AG04449 (cell line): ENCODE data around the gene RPS17.
A peak's percentile ranks its signal among the peaks of the same experiment; 100 is the strongest.

ENCODE experiments used
- CTCF ChIA-PET: fragments of 350-600 bp; formaldehyde crosslinking; extraction: SDS; loops from one replicate; lab custom pipeline; 2021; ENCODE audit warnings: antibody characterized with exemption; lab: Yijun Ruan, JAX
- POLR2A ChIA-PET: fragments of 400-600, 350-600 bp; formaldehyde crosslinking; extraction: SDS; loops from one replicate; lab custom pipeline; 2020; ENCODE audit warnings: antibody characterized with exemption, inconsistent platforms; lab: Yijun Ruan, JAX
- DNase-seq: peaks from one replicate; pipeline ENCODE4 v3.0.0-alpha.2; 2010; ENCODE audit warnings: low read depth, low spot score
- H3K4me3 ChIP-seq: 2 replicates; pipeline ENCODE4 v1.5.1; 2011; ENCODE audit warnings: low read depth, mild to moderate bottlenecking, control low read depth, low read length
- TF ChIP-seq, protein P1 (sequence below): IDR thresholded peaks from one replicate; pipeline ENCODE4 v1.5.1; 2011; ENCODE audit warnings: mild to moderate bottlenecking, moderate library complexity, low read length, control low read depth, inconsistent platforms; ENCODE audit not compliant: insufficient read depth; ENCODE audit errors: missing control alignments

The RPS17 gene

DNA sequence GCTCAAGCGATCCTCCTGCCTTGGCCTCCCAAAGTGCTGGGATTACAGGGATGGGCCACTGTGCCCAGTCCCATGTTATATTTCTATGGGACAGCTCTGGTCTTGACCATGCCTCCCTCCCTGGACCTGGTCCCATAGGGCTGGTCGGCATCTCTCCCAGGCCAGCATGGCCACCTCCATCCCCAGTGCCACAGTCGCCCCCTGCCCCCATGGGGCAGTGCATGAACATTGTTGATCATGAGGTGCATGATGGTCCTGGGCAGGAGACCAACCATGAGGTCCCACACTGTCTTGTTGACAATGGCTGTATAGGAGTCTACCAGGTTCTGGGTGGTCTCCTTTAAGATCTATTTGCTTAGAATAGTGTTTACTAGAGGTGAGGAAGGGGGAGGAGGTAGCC is 6.5 kb downstream of the RPS17 start:
- H3K4me3 ChIP-seq, result no peak overlapping the region
- no peak for DNase-seq
- POLR2A ChIA-PET, result no interaction called here
- CTCF ChIA-PET, result interaction anchor here (1.1 to 1.6 kb wide), 2 partner anchors 469 to 477 kb away, joined by 4 to 5 read pairs; no protein-coding TSS in a partner anchor
- TF ChIP-seq, protein P1, sequence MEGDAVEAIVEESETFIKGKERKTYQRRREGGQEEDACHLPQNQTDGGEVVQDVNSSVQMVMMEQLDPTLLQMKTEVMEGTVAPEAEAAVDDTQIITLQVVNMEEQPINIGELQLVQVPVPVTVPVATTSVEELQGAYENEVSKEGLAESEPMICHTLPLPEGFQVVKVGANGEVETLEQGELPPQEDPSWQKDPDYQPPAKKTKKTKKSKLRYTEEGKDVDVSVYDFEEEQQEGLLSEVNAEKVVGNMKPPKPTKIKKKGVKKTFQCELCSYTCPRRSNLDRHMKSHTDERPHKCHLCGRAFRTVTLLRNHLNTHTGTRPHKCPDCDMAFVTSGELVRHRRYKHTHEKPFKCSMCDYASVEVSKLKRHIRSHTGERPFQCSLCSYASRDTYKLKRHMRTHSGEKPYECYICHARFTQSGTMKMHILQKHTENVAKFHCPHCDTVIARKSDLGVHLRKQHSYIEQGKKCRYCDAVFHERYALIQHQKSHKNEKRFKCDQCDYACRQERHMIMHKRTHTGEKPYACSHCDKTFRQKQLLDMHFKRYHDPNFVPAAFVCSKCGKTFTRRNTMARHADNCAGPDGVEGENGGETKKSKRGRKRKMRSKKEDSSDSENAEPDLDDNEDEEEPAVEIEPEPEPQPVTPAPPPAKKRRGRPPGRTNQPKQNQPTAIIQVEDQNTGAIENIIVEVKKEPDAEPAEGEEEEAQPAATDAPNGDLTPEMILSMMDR, result no peak

DNA sequence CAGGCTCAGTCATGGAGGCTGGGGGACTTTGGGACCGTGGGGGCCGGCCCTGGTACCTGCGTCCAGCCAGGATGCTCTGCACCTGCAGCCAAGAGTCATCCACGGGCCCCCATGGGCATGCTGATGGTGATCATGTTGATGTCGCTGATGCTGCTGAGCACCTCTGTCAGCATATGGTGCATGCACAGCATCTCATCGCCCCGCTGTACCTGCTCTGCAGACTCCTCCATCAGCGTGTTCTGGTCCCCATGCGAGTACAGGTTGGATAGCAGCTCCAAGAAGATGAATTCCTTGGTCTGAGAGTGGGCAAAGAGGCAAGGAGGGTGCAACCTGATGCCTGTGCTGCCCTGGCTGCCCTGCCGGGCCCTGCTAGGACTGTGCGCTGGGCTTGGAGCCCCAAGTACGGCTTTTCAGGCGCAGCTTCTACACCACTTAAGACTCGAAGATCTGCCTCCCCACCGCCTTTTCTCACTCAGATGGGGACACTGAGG is 7.2 kb downstream of the RPS17 start:
- POLR2A ChIA-PET, result no interaction called here

GRCh38 chr15:82532383-82532990 is 7.8 kb downstream of the RPS17 start:
- ChIA-PET CTCF (interaction anchor here (0.6 to 6.6 kb wide), 3 partner anchors 8 to 478 kb away, joined by 3 to 106 read pairs (median 3); partner anchors contain the start of gene RPS17), POLR2A (interaction anchor here (2.3 kb wide), 1 partner anchor 8 kb away, joined by 22 read pairs; the partner anchor contains the start of gene RPS17)
- DNase-seq, result no peak
- TF ChIP-seq, protein P1, result no peak
- no peak overlapping the region for H3K4me3 ChIP-seq

More for the DNA sequence above, 7.2 kb downstream of the RPS17 start:
- CTCF ChIA-PET, result interaction anchor here (6.6 kb wide), 1 partner anchor 8 kb away, joined by 106 read pairs; the partner anchor contains the start of gene RPS17
- no peak for DNase-seq
- H3K4me3 ChIP-seq, result no peak overlapping the region
- TF ChIP-seq, protein P1, result no peak

DNA sequence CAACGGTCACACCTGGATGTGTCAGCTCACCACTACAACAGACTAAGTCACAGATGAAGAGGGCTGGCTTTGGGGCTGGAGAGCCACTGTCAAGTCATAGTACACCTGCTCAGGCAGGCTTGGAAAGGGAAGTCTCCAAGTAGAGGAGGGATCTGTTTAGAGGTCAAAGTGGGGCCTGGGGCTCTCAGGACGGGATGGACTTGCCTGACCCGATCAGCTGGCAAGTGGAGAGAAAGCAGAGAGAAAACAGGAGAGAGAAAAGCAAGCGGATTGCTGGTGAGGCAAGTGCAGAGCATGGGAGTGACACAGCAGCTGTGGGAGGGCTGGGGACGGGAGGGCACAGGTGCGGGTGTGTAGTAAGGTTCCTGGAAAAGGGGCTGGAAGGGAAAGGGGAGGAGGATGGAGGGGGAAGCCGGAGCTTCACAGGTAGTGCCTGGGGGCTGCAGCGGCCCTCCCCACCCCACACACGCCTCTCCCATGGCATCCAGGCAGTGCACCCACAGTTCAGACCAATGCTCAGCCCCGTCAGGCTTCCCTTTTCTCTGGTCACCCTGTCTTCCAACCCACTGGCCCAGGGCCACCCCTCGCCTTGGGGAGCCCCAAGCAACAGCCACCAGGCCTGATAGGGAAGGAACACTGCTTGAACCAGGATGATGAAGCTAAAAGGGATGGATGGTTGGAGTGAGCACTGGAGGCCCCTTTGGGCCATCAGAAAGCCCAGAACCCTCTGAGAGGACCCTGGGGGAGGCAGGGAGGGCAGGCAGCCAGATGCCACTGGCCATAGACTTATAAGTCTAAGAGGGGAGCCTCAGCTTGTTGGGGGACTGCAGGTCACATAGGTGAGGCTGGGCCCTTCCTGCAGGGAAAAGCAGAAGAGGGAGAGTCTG is 8.5 kb downstream of the RPS17 start:
- TF ChIP-seq, protein P1, result no peak
- ChIA-PET CTCF (interaction anchor here (0.6 to 6.6 kb wide), 11 partner anchors 9 to 479 kb away, joined by 3 to 106 read pairs (median 4); partner anchors contain the start of genes C15orf40 and RPS17), POLR2A (interaction anchor here (2.3 kb wide), 1 partner anchor 9 kb away, joined by 22 read pairs; the partner anchor contains the start of gene RPS17)
- no peak overlapping the region for H3K4me3 ChIP-seq
- no peak for DNase-seq

DNA sequence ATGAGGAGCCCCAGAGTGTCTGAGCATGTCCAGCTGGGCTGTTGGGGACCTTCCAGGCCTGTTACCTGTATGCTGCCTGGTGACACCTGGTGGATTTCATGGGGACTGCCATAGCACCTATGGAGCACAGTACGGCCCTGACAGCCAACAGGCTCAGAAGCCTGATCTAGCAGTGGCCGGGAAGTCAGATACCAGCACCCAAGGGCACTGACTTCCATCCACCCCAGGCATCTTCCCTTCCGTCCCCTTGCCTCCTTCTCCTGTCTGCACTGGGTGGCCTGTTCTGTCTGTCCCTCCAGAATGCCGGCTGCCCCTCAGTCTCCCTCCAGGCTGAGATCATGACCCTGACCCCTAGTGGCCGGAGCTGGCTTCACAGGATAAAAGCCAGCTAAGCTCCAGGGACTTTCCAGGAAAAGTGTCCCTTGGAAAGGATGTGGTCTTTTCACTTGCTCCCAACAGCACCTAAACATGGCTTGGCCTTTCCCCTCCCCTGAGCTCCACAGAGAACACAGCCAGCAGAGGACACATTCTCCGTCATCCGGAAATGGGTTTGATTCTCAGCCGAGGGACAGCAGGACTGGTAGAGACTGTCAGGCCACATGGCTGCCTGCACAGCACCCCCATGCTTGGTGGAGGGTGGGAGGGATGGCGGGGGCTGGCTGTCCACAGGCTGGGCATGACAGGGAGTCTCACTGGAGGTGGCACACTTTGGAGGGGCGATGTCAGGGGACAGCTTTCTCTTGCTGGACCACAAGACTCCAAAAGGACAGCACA is 9.5 kb downstream of the RPS17 start:
- no peak for DNase-seq
- ChIA-PET POLR2A (interaction anchor here (1.4 to 2.3 kb wide), 2 partner anchors 10 to 219 kb away, joined by 7 to 22 read pairs; partner anchors contain the start of gene RPS17), CTCF (interaction anchor here (0.8 to 6.6 kb wide), 15 partner anchors 10 to 489 kb away, joined by 3 to 106 read pairs (median 4); partner anchors contain the start of genes C15orf40, RAMAC, RPS17 and WHAMM)
- TF ChIP-seq, protein P1, result peak; percentile 86
- peak overlapping the region; percentile 20; the same call in 1 of the 2 replicates for H3K4me3 ChIP-seq
